ENCODE data around the gene ANO4. TPM values are rescaled to one million over a fixed set of nuclear protein-coding genes. Genes with fewer than 3 reads are reported as not detected.

Gene ANO4
- total and polyA plus RNA-seq, 2 donors (not counting 1 experiment from before 2014, with no cell fraction given) = not detected

GRCh38 chr12:101019667-101020066 lies 225.1 kb downstream of the ANO4 start:
- Histone ChIP-seq H2AFZ (ENCODE audit: insufficient read depth, low read depth, low read length, poor library complexity, severe bottlenecking) (no peak overlapping the region), H3K9ac (ENCODE audit: low read length) (no peak overlapping the region), H3K36me3 (replicated peaks in 1 of 2; ENCODE audit: control extremely low read depth in 1 of 2, control insufficient read depth in 1 of 2, extremely low read depth in 1 of 2, insufficient read depth in 2 of 2, low read length in 1 of 2) (no peaks in the 10 kb centered on the region), H3K79me2 (ENCODE audit: control insufficient read depth, insufficient read depth, low read length) (no peaks in the 10 kb centered on the region), H3K27me3 (replicated peaks in 1 of 4; ENCODE audit: control extremely low read depth in 1 of 4, control insufficient read depth in 3 of 4, insufficient read depth in 4 of 4, low read length in 3 of 4) (no peaks in the 10 kb centered on the region), H3K27ac (ENCODE audit: low read length in 2 of 2) (no peak overlapping the region), H3K4me1 (ENCODE audit: control insufficient read depth in 2 of 2, insufficient read depth in 2 of 2, low read length in 2 of 2) (no peaks in the 10 kb centered on the region), H4K20me1 (ENCODE audit: control insufficient read depth, insufficient read depth, low read length, poor library complexity, severe bottlenecking) (no peaks in the 10 kb centered on the region), H3K9me3 (ENCODE audit: control extremely low read depth in 1 of 3, control insufficient read depth in 2 of 3, insufficient read depth in 1 of 3, low read length in 2 of 3) (no peaks in the 10 kb centered on the region), H3K4me2 (replicated peaks; ENCODE audit: low read depth, low read length, poor library complexity, severe bottlenecking) (no peak overlapping the region), H3K4me3 (ENCODE audit: control extremely low read depth in 1 of 5, extremely low read depth in 1 of 5, insufficient read depth in 1 of 5, low read depth in 2 of 5, low read length in 4 of 5) (no peak overlapping the region)
- Mint-ChIP-seq H3K9me3 (ENCODE audit: insufficient read depth) (no peaks in the 10 kb centered on the region), H3K27ac (no peak overlapping the region), H3K27me3 (no peaks in the 10 kb centered on the region), H3K4me1 (no peaks in the 10 kb centered on the region), H3K4me3 (no peak overlapping the region)
- TF ChIP-seq CTCF (IDR thresholded peaks at IDR 0.05) = no peak
- TF ChIP-seq EZH2 (IDR thresholded peaks at IDR 0.05; ENCODE audit: borderline replicate concordance, insufficient read depth, low read depth, low read length, poor library complexity, severe bottlenecking) = no peak
- DNase-seq = no peak
- ATAC-seq (ENCODE audit: low read depth) = no peak
- CTCF ChIA-PET = no interaction called here
- no CpG with 5 or more reads among the region's 3 CpGs for WGBS (ENCODE audit: insufficient coverage)
- POLR2A ChIA-PET = no interaction called here
- intact Hi-C loops (cut with micrococcal nuclease) = no loop called here

- Histone ChIP-seq H3K4me2 (replicated peaks; ENCODE audit: low read depth, low read length, poor library complexity, severe bottlenecking) (no peak overlapping the region), H3K4me3 (ENCODE audit: control extremely low read depth in 1 of 5, extremely low read depth in 1 of 5, insufficient read depth in 1 of 5, low read depth in 2 of 5, low read length in 4 of 5) (no peak overlapping the region), H2AFZ (ENCODE audit: insufficient read depth, low read depth, low read length, poor library complexity, severe bottlenecking) (no peak overlapping the region), H3K79me2 (ENCODE audit: control insufficient read depth, insufficient read depth, low read length) (no peaks in the 10 kb centered on the region), H3K36me3 (replicated peaks in 1 of 2; ENCODE audit: control extremely low read depth in 1 of 2, control insufficient read depth in 1 of 2, extremely low read depth in 1 of 2, insufficient read depth in 2 of 2, low read length in 1 of 2) (no peaks in the 10 kb centered on the region), H3K9ac (ENCODE audit: low read length) (no peak overlapping the region), H3K9me3 (ENCODE audit: control extremely low read depth in 1 of 3, control insufficient read depth in 2 of 3, insufficient read depth in 1 of 3, low read length in 2 of 3) (no peaks in the 10 kb centered on the region), H3K27me3 (replicated peaks in 1 of 4; ENCODE audit: control extremely low read depth in 1 of 4, control insufficient read depth in 3 of 4, insufficient read depth in 4 of 4, low read length in 3 of 4) (no peaks in the 10 kb centered on the region), H3K27ac (ENCODE audit: low read length in 2 of 2) (no peak overlapping the region), H3K4me1 (ENCODE audit: control insufficient read depth in 2 of 2, insufficient read depth in 2 of 2, low read length in 2 of 2) (no peaks in the 10 kb centered on the region), H4K20me1 (ENCODE audit: control insufficient read depth, insufficient read depth, low read length, poor library complexity, severe bottlenecking) (no peaks in the 10 kb centered on the region)
- Mint-ChIP-seq H3K27ac (no peak overlapping the region), H3K27me3 (no peaks in the 10 kb centered on the region), H3K9me3 (ENCODE audit: insufficient read depth) (peaks cover 3% of the 10 kb centered on the region), H3K4me3 (no peak overlapping the region), H3K4me1 (no peaks in the 10 kb centered on the region)
- intact Hi-C loops (cut with micrococcal nuclease) = no loop called here
- ChIA-PET CTCF (no interaction called here), POLR2A (no interaction called here)
- TF ChIP-seq CTCF (IDR thresholded peaks at IDR 0.05) = no peak
- TF ChIP-seq EZH2 (IDR thresholded peaks at IDR 0.05; ENCODE audit: borderline replicate concordance, insufficient read depth, low read depth, low read length, poor library complexity, severe bottlenecking) = no peak
- WGBS (ENCODE audit: insufficient coverage) = no CpG with 5 or more reads among the region's 3 CpGs
- no peak for DNase-seq
- ATAC-seq (ENCODE audit: low read depth) = no peak
These were observed 226.9 kb downstream of the ANO4 start for GRCh38 chr12:101021442-101021841.

Data from B cell (primary cell).